SK-N-SH (cell line): Measurements from ENCODE around the gene MACROD2. TPM values are rescaled to one million over a fixed set of nuclear protein-coding genes. Genes with fewer than 3 reads are reported as not detected.

ENCODE experiments used
- CTCF ChIA-PET: fragments of 300-600, 350-600 bp; formaldehyde crosslinking; extraction: SDS; loops from one replicate; lab custom pipeline; 2021; lab: Yijun Ruan, JAX
- POLR2A ChIA-PET: fragments of 350-600 bp; sonication (Branson Sonifier 250); formaldehyde crosslinking; extraction: SDS; loops from one replicate; lab custom pipeline; 2020; ENCODE audit warnings: antibody characterized with exemption, inconsistent platforms; lab: Yijun Ruan, JAX
- DNase-seq: peaks from one replicate; pipeline ENCODE4 v3.0.0; 2012
- H2AFZ ChIP-seq: fragments of 200-600 bp; sonication (generic); 2 replicates; pipeline ENCODE4 v1.8.1; 2016; ENCODE audit warnings: antibody characterized with exemption, mild to moderate bottlenecking, low read depth
- H3F3A ChIP-seq: fragments of 200-600 bp; sonication (generic); replicated peaks from 2 replicates; pipeline ENCODE3; 2016; ENCODE audit warnings: antibody characterized with exemption, mild to moderate bottlenecking; ENCODE audit not compliant: insufficient read depth
- H3K27ac ChIP-seq, 2 experiments: fragments of 200-500 bp in 1 of 2; fragments of 200-600 bp in 1 of 2; sonication (Bioruptor generic) in 1 of 2; sonication (generic), shearing (Covaris generic) in 1 of 2; 2 replicates each; pipeline versions ENCODE4 v1.5.1 to v1.6.1; 2014 to 2016; ENCODE audit warnings: low read depth in 2 of 2, inconsistent platforms in 1 of 2, low read length in 1 of 2, mild to moderate bottlenecking in 1 of 2, mixed read lengths in 1 of 2
- H3K27me3 ChIP-seq: fragments of 200-600 bp; sonication (generic), shearing (Covaris generic); 2 replicates; pipeline ENCODE4 v1.6.1; 2016; ENCODE audit warnings: mixed run types; ENCODE audit not compliant: insufficient read depth
- H3K36me3 ChIP-seq, 2 experiments: fragments of 200-500 bp in 1 of 2; fragments of 200-600 bp in 1 of 2; sonication (Bioruptor generic) in 1 of 2; sonication (generic) in 1 of 2; replicated peaks in 1 of 2; 2 replicates each; pipeline versions ENCODE3 to v1.5.1; 2014 to 2016; ENCODE audit warnings: low read length in 1 of 2, mild to moderate bottlenecking in 1 of 2; ENCODE audit not compliant: insufficient read depth in 2 of 2, control insufficient read depth in 1 of 2
- H3K4me1 ChIP-seq, 2 experiments: fragments of 200-500 bp in 1 of 2; fragments of 200-600 bp in 1 of 2; sonication (Bioruptor generic) in 1 of 2; sonication (generic), shearing (Covaris generic) in 1 of 2; 2 replicates each; pipeline versions ENCODE4 v1.5.1 to v1.6.1; 2014 to 2016; ENCODE audit warnings: low read depth in 1 of 2, low read length in 1 of 2, mixed run types in 1 of 2; ENCODE audit not compliant: insufficient read depth in 2 of 2, control insufficient read depth in 1 of 2
- H3K4me2 ChIP-seq: fragments of 200-600 bp; sonication (generic), shearing (Covaris generic); 2 replicates; pipeline ENCODE4 v1.6.1; 2017; ENCODE audit warnings: mixed run types
- H3K4me3 ChIP-seq, 2 experiments: fragments of 200-500 bp in 1 of 2; fragments of 200-600 bp in 1 of 2; sonication (Bioruptor generic) in 1 of 2; sonication (generic), shearing (Covaris generic) in 1 of 2; 2 replicates each; pipeline versions ENCODE4 v1.5.1 to v1.8.1; 2014 to 2016; ENCODE audit warnings: low read depth in 2 of 2, inconsistent platforms in 1 of 2, low read length in 1 of 2, mild to moderate bottlenecking in 1 of 2, mixed read lengths in 1 of 2, moderate library complexity in 1 of 2
- H3K79me2 ChIP-seq: fragments of 200-600 bp; sonication (generic); 2 replicates; pipeline ENCODE4 v1.8.1; 2017; ENCODE audit warnings: mild to moderate bottlenecking; ENCODE audit not compliant: insufficient read depth
- H3K9ac ChIP-seq: fragments of 200-600 bp; sonication (generic); 2 replicates; pipeline ENCODE4 v1.6.1; 2017; ENCODE audit warnings: mixed run types
- H3K9me2 ChIP-seq: fragments of 200-600 bp; sonication (generic); 2 replicates; pipeline ENCODE4 v1.6.1; 2017; ENCODE audit warnings: mixed run types
- H3K9me3 ChIP-seq: fragments of 200-600 bp; sonication (generic); 2 replicates; pipeline ENCODE4 v1.6.1; 2017; ENCODE audit warnings: mixed run types, mild to moderate bottlenecking, moderate library complexity
- H4K20me1 ChIP-seq: fragments of 200-600 bp; sonication (generic); 2 replicates; pipeline ENCODE4 v1.6.1; 2017; ENCODE audit warnings: mild to moderate bottlenecking, mixed run types; ENCODE audit not compliant: insufficient read depth
- EP300 ChIP-seq, 2 experiments: IDR thresholded peaks; 2 replicates each; pipeline versions ENCODE4 v1.4.0 to v1.6.1; 2012; ENCODE audit warnings: borderline replicate concordance in 1 of 2, low read depth in 1 of 2, low read length in 1 of 2
- GATA2 ChIP-seq: sonication (generic); formaldehyde crosslinking; IDR thresholded peaks from 2 replicates; pipeline ENCODE4 v1.5.0; 2020; ENCODE audit warnings: mild to moderate bottlenecking, missing genetic modification reagents
- JUND ChIP-seq: IDR thresholded peaks from 2 replicates; pipeline ENCODE4 v1.4.0; 2012
- MXI1 ChIP-seq: IDR thresholded peaks from 2 replicates; pipeline ENCODE4 v1.6.1; 2012; ENCODE audit warnings: mild to moderate bottlenecking, low read depth, low read length, improper control_type of control experiment
- NFIC ChIP-seq: IDR thresholded peaks from 2 replicates; pipeline ENCODE4 v1.4.0; 2012; ENCODE audit warnings: borderline replicate concordance
- SMC3 ChIP-seq: IDR thresholded peaks from 2 replicates; pipeline ENCODE4 v1.6.1; 2012; ENCODE audit warnings: low read depth, low read length, improper control_type of control experiment
- TAF1 ChIP-seq: IDR thresholded peaks from 2 replicates; pipeline ENCODE4 v1.6.1; 2012; ENCODE audit warnings: low read depth, mild to moderate bottlenecking, low read length, moderate library complexity, borderline replicate concordance
- TCF12 ChIP-seq: IDR thresholded peaks from 2 replicates; pipeline ENCODE4 v1.4.0; 2012
- TEAD4 ChIP-seq: IDR thresholded peaks from 2 replicates; pipeline ENCODE4 v1.4.0; 2012; ENCODE audit warnings: mild to moderate bottlenecking, borderline replicate concordance; ENCODE audit not compliant: insufficient read depth
- YY1 ChIP-seq: IDR thresholded peaks from 2 replicates; pipeline ENCODE4 v1.4.0; 2012; ENCODE audit warnings: low read depth, mild to moderate bottlenecking
- WGBS: methylation state at CpG from one replicate; pipeline ENCODE4 v1.1.6; 2017; ENCODE audit warnings: low lambda C conversion rate; 5-methylcytosine and 5-hydroxymethylcytosine counted together
- polyA plus RNA-seq, 3 experiments: library from polyadenylated mRNA; depleted of rRNA; stranded (reverse); fragments of >200 nt; gene quantifications; 2 replicates each; pipeline ENCODE4 v1.2.3, GENCODE V29; 2012
- TF ChIP-seq, protein P1 (sequence below): IDR thresholded peaks from 2 replicates; pipeline ENCODE4 v1.4.0; 2012; ENCODE audit warnings: low read depth
- TF ChIP-seq, protein P2 (sequence below): IDR thresholded peaks from 2 replicates; pipeline ENCODE4 v1.4.0; 2012; ENCODE audit warnings: low read depth, borderline replicate concordance
- TF ChIP-seq, protein P3 (sequence below): IDR thresholded peaks from 2 replicates; pipeline ENCODE4 v1.6.1; 2012; ENCODE audit warnings: mild to moderate bottlenecking, low read depth, low read length, moderate library complexity
- TF ChIP-seq, protein P4 (sequence below): IDR thresholded peaks from 2 replicates; pipeline ENCODE4 v1.4.0; 2012; ENCODE audit warnings: low read depth, borderline replicate concordance

Gene MACROD2
- polyA plus RNA-seq, 1 of the 3 experiments (the other 2 are of a cell fraction): 0.33 TPM

DNA sequence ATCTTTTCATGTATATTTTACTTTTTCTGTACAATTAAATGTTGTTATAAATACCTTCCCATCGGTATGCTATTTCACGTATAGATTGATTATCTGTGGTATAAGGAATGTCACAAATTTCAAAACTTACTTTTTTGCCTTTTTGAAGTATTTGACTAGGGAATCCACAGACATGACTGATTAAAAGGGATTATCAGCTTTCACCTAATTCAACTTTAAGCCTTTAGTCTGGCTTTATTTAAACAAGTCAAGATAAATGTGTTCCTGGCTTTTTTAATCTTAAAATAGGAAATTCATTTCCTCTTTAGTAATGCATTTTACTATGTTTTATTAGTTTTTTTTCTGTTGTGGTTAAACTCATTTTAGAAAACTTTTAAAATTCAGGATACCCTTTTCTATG is 160.0 kb downstream of the MACROD2 start:
- TF ChIP-seq TCF12 (no peak), TEAD4 (no peak), TAF1 (no peak), EP300 (IDR thresholded peaks at IDR 0.05; ENCODE audit: borderline replicate concordance in 1 of 2, low read depth in 1 of 2, low read length in 1 of 2) (no peak), SMC3 (no peak), YY1 (no peak), MXI1 (no peak), NFIC (no peak), JUND (no peak), GATA2 (CRISPR knock-in tag) (no peak)
- TF ChIP-seq, protein P1, sequence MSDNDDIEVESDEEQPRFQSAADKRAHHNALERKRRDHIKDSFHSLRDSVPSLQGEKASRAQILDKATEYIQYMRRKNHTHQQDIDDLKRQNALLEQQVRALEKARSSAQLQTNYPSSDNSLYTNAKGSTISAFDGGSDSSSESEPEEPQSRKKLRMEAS: no peak
- TF ChIP-seq, protein P2, sequence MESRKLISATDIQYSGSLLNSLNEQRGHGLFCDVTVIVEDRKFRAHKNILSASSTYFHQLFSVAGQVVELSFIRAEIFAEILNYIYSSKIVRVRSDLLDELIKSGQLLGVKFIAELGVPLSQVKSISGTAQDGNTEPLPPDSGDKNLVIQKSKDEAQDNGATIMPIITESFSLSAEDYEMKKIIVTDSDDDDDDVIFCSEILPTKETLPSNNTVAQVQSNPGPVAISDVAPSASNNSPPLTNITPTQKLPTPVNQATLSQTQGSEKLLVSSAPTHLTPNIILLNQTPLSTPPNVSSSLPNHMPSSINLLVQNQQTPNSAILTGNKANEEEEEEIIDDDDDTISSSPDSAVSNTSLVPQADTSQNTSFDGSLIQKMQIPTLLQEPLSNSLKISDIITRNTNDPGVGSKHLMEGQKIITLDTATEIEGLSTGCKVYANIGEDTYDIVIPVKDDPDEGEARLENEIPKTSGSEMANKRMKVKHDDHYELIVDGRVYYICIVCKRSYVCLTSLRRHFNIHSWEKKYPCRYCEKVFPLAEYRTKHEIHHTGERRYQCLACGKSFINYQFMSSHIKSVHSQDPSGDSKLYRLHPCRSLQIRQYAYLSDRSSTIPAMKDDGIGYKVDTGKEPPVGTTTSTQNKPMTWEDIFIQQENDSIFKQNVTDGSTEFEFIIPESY: no peak
- TF ChIP-seq, protein P3, sequence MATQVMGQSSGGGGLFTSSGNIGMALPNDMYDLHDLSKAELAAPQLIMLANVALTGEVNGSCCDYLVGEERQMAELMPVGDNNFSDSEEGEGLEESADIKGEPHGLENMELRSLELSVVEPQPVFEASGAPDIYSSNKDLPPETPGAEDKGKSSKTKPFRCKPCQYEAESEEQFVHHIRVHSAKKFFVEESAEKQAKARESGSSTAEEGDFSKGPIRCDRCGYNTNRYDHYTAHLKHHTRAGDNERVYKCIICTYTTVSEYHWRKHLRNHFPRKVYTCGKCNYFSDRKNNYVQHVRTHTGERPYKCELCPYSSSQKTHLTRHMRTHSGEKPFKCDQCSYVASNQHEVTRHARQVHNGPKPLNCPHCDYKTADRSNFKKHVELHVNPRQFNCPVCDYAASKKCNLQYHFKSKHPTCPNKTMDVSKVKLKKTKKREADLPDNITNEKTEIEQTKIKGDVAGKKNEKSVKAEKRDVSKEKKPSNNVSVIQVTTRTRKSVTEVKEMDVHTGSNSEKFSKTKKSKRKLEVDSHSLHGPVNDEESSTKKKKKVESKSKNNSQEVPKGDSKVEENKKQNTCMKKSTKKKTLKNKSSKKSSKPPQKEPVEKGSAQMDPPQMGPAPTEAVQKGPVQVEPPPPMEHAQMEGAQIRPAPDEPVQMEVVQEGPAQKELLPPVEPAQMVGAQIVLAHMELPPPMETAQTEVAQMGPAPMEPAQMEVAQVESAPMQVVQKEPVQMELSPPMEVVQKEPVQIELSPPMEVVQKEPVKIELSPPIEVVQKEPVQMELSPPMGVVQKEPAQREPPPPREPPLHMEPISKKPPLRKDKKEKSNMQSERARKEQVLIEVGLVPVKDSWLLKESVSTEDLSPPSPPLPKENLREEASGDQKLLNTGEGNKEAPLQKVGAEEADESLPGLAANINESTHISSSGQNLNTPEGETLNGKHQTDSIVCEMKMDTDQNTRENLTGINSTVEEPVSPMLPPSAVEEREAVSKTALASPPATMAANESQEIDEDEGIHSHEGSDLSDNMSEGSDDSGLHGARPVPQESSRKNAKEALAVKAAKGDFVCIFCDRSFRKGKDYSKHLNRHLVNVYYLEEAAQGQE: no peak
- TF ChIP-seq, protein P4, sequence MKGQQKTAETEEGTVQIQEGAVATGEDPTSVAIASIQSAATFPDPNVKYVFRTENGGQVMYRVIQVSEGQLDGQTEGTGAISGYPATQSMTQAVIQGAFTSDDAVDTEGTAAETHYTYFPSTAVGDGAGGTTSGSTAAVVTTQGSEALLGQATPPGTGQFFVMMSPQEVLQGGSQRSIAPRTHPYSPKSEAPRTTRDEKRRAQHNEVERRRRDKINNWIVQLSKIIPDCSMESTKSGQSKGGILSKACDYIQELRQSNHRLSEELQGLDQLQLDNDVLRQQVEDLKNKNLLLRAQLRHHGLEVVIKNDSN: no peak
- no peaks in the 10 kb centered on the region for H4K20me1 ChIP-seq
- no peak overlapping the region for H3K4me3 ChIP-seq
- no peaks in the 10 kb centered on the region for H3F3A ChIP-seq
- POLR2A ChIA-PET: no interaction called here
- 76% methylated on average over 2 of the region's 2 CpGs for WGBS
- no peaks in the 10 kb centered on the region for H3K36me3 ChIP-seq
- H3K9me2 ChIP-seq: no peaks in the 10 kb centered on the region
- CTCF ChIA-PET: interaction anchor here (0.9 to 2.0 kb wide), 2 partner anchors 11 to 14 kb away, joined by 3 to 7 read pairs; no protein-coding TSS in a partner anchor
- H3K9ac ChIP-seq: no peak overlapping the region
- H3K4me2 ChIP-seq: no peak overlapping the region
- H3K27me3 ChIP-seq: no peaks in the 10 kb centered on the region
- no peaks in the 10 kb centered on the region for H3K79me2 ChIP-seq
- H3K9me3 ChIP-seq: no peaks in the 10 kb centered on the region
- H3K4me1 ChIP-seq: no peaks in the 10 kb centered on the region
- no peak overlapping the region for H2AFZ ChIP-seq
- DNase-seq: no peak
- H3K27ac ChIP-seq: no peak overlapping the region
